Astrocyte of the cerebellum (primary cell): ENCODE results near the gene ZNF337.

ENCODE experiments used
- DNase-seq: peaks from one replicate; pipeline ENCODE4 v3.0.0-alpha.2; 2011; ENCODE audit warnings: low read depth
- H3K4me3 ChIP-seq: 2 replicates; pipeline ENCODE4 v1.5.1; 2011; ENCODE audit warnings: mild to moderate bottlenecking, low read depth, low read length, moderate library complexity
- CTCF ChIP-seq: IDR thresholded peaks from 2 replicates; pipeline ENCODE4 v1.5.1; 2012; ENCODE audit warnings: low read length, low read depth, moderate library complexity, mild to moderate bottlenecking; ENCODE audit errors: missing control alignments
- in situ Hi-C: cut with HindIII; loops from 2 replicates; pipeline ENCODE4 v1.10.0; 2017; ENCODE audit warnings: low sequenced_read_pairs

The ZNF337 gene

GRCh38 chr20:25629816-25630499 lies 66.7 kb downstream of the ZNF337 start:
- H3K4me3 ChIP-seq = no peak overlapping the region
- no peak for DNase-seq
- no peak for TF ChIP-seq CTCF
- in situ Hi-C loops = no loop called here

- TF ChIP-seq CTCF = no peak
- H3K4me3 ChIP-seq = no peak overlapping the region
- DNase-seq = no peak
- in situ Hi-C loops = no loop called here
Observed at GRCh38 chr20:25626779-25627178, 69.9 kb downstream of the ZNF337 start.

- peak overlapping the region; percentile 92 for H3K4me3 ChIP-seq
- TF ChIP-seq CTCF = no peak
- no peak for DNase-seq
Observed at GRCh38 chr20:25624500-25624939, 72.1 kb downstream of the ZNF337 start.

More at GRCh38 chr20:25624500-25624939, 72.1 kb downstream of the ZNF337 start:
- in situ Hi-C loops = no loop called here
